PC-9 (cell line): ENCODE measurements around the gene BHLHE40. TPM values are rescaled to one million over a fixed set of nuclear protein-coding genes. Genes with fewer than 3 reads are reported as not detected.

ENCODE experiments used
- BruUV-seq: library from RNA; stranded (reverse); fragments of 400-500 nt; replicated peaks from 2 replicates; lab custom pipeline; 2021; lab: Mats Ljungman, UMichigan
- CTCF ChIA-PET: fragments of 300-600 bp; sonication (Branson Sonifier 250); formaldehyde crosslinking; loops from one replicate; lab custom pipeline; 2022; ENCODE audit warnings: antibody characterized with exemption; lab: Charles Lee
- POLR2A ChIA-PET: fragments of 300-600 bp; sonication (Branson Sonifier 250); formaldehyde crosslinking; loops from one replicate; lab custom pipeline; 2022; ENCODE audit warnings: antibody characterized with exemption; ENCODE audit not compliant: unreplicated experiment; lab: Charles Lee
- DNase-seq, 2 experiments: peaks; one replicate each; pipeline versions ENCODE4 v3.0.0 to v3.0.0-alpha.2; 2015 to 2022; ENCODE audit warnings: mixed read lengths in 1 of 2
- H2AFZ ChIP-seq: fragments of 200-600 bp; sonication (generic); 2 replicates; pipeline ENCODE4 v1.8.1; 2017; ENCODE audit warnings: antibody characterized with exemption
- H3F3A ChIP-seq: fragments of 200-600 bp; sonication (generic); 2 replicates; pipeline ENCODE4 v1.8.1; 2017; ENCODE audit warnings: antibody characterized with exemption, mild to moderate bottlenecking, low read depth; ENCODE audit not compliant: insufficient read depth
- H3K27ac ChIP-seq: fragments of 200-600 bp; sonication (generic); 2 replicates; pipeline ENCODE4 v1.6.1; 2016; ENCODE audit warnings: mixed run types
- H3K27me3 ChIP-seq: fragments of 200-600 bp; sonication (generic); 2 replicates; pipeline ENCODE4 v1.6.1; 2016; ENCODE audit warnings: low read depth, mixed run types; ENCODE audit not compliant: insufficient read depth
- H3K36me3 ChIP-seq: fragments of 200-600 bp; sonication (generic); 2 replicates; pipeline ENCODE4 v1.6.1; 2016; ENCODE audit warnings: low read depth, mixed run types
- H3K4me1 ChIP-seq: fragments of 200-600 bp; sonication (generic); replicated peaks from 2 replicates; pipeline ENCODE4 v1.6.1; 2016; ENCODE audit warnings: mixed run types; ENCODE audit not compliant: insufficient read depth
- H3K4me2 ChIP-seq: fragments of 200-600 bp; sonication (generic); 2 replicates; pipeline ENCODE4 v1.6.1; 2017; ENCODE audit warnings: mixed run types
- H3K4me3 ChIP-seq: fragments of 200-600 bp; sonication (generic); 2 replicates; pipeline ENCODE4 v1.6.1; 2016; ENCODE audit warnings: mixed run types
- H3K79me2 ChIP-seq: fragments of 200-600 bp; sonication (generic); 2 replicates; pipeline ENCODE4 v1.6.1; 2017; ENCODE audit warnings: low read depth, mixed run types
- H3K9me2 ChIP-seq: fragments of 200-600 bp; sonication (generic); 2 replicates; pipeline ENCODE4 v1.8.1; 2017; ENCODE audit warnings: mild to moderate bottlenecking; ENCODE audit not compliant: insufficient read depth
- H3K9me3 ChIP-seq: fragments of 200-600 bp; sonication (generic); 2 replicates; pipeline ENCODE4 v1.8.1; 2016; ENCODE audit warnings: low read depth; ENCODE audit not compliant: insufficient read depth
- H4K20me1 ChIP-seq: fragments of 200-600 bp; sonication (generic); 2 replicates; pipeline ENCODE4 v1.8.1; 2017; ENCODE audit not compliant: insufficient read depth
- CTCF ChIP-seq: fragments of 200-600 bp; sonication (generic); conservative IDR thresholded peaks from 2 replicates; pipeline ENCODE4 v1.6.1; 2017; ENCODE audit warnings: mixed run types, antibody characterized with exemption, mild to moderate bottlenecking, moderate library complexity
- EZH2 ChIP-seq: fragments of 200-600 bp; sonication (generic); IDR thresholded peaks from 2 replicates; pipeline ENCODE4 v1.8.0; 2017; ENCODE audit warnings: antibody characterized with exemption, low read depth
- intact Hi-C: fragments of 100-400 bp; cut with micrococcal nuclease; formaldehyde crosslinking; loops from one replicate; pipeline ENCODE4 v1.10.0; 2022; ENCODE audit not compliant: unreplicated experiment
- total RNA-seq: library from RNA; stranded (reverse); gene quantifications from 2 replicates; pipeline ENCODE4 v1.2.3, GENCODE V29; 2021

The BHLHE40 gene
- total RNA-seq, 1 experiment from 2014 or later: 45.5 TPM

- TF ChIP-seq EZH2 (no peak), CTCF (no peak)
- Histone ChIP-seq H3K9me3 (no peaks in the 10 kb centered on the region), H3K4me2 (peak overlapping the region; percentile 56), H3K9me2 (no peaks in the 10 kb centered on the region), H4K20me1 (no peaks in the 10 kb centered on the region), H3K27me3 (no peaks in the 10 kb centered on the region), H2AFZ (no peak overlapping the region; the same call in 1 of the 2 replicates), H3F3A (peaks cover 31% of the 10 kb centered on the region), H3K4me3 (no peak overlapping the region), H3K4me1 (peaks cover 63% of the 10 kb centered on the region), H3K36me3 (no peaks in the 10 kb centered on the region), H3K27ac (peak overlapping the region; percentile 96), H3K79me2 (no peaks in the 10 kb centered on the region)
- intact Hi-C loops: no loop called here
- peak; percentile 53 to 82 for DNase-seq
- ChIA-PET POLR2A (interaction anchor here (0.6 to 0.8 kb wide), 3 partner anchors 29 to 357 kb away, joined by 3 to 9 read pairs (median 4); no protein-coding TSS in a partner anchor), CTCF (interaction anchor here (0.5 kb wide), 1 partner anchor 43 kb away, joined by 3 read pairs; no protein-coding TSS in a partner anchor)
- BruUV-seq: TSS peak; percentile 1
These were observed 42.2 kb downstream of the BHLHE40 start for GRCh38 chr3:5021116-5022092.

- Histone ChIP-seq H3K4me2 (peak overlapping the region; percentile 56), H3K79me2 (no peaks in the 10 kb centered on the region), H3K36me3 (no peaks in the 10 kb centered on the region), H3K27ac (peak overlapping the region; percentile 96), H3K9me3 (no peaks in the 10 kb centered on the region), H4K20me1 (no peaks in the 10 kb centered on the region), H2AFZ (no peak overlapping the region), H3K9me2 (no peaks in the 10 kb centered on the region), H3K27me3 (no peaks in the 10 kb centered on the region), H3K4me3 (no peak overlapping the region), H3F3A (peaks cover 25% of the 10 kb centered on the region), H3K4me1 (peaks cover 54% of the 10 kb centered on the region)
- intact Hi-C loops: no loop called here
- CTCF ChIA-PET: interaction anchor here (0.6 to 2.0 kb wide), 2 partner anchors 38 to 87 kb away, joined by 5 to 13 read pairs; no protein-coding TSS in a partner anchor
- POLR2A ChIA-PET: interaction anchor here (0.6 to 1.6 kb wide), 5 partner anchors 13 to 43 kb away, joined by 3 to 10 read pairs (median 6); partner anchors contain the start of gene BHLHE40
- BruUV-seq: TSS peak; percentile 27
- DNase-seq: peak in 1 of 2 experiments; percentile 70
- no peak for TF ChIP-seq EZH2
- TF ChIP-seq CTCF: no peak
These were observed 43.1 kb downstream of the BHLHE40 start for GRCh38 chr3:5022187-5022965.
